Gastrocnemius medialis (tissue), 4 donors: ENCODE data around the gene SCIN. TPM values are rescaled to one million over a fixed set of nuclear protein-coding genes. Genes with fewer than 3 reads are reported as not detected.
A peak's percentile ranks its signal among the peaks of the same experiment; 100 is the strongest.

ENCODE experiments used
- ATAC-seq, 2 donors: fragments of 150-250 bp; one replicate each; pipeline ENCODE4 v1.9.1; 2016
- DNase-seq, 2 donors: peaks; one replicate each; pipeline ENCODE4 v3.0.0-alpha.2; 2019
- H3K27ac ChIP-seq, 4 donors: fragments of 200-600 bp; sonication (generic); 1 replicate in 1 of 4; 2 replicates in 3 of 4; pipeline ENCODE4 v1.5.1; 2016 to 2018; ENCODE audit warnings: mild to moderate bottlenecking in 2 of 4, moderate library complexity in 1 of 4
- H3K27me3 ChIP-seq, 3 donors: fragments of 200-600 bp; sonication (generic) in 2 of 3; 1 replicate in 1 of 3; 2 replicates in 2 of 3; pipeline versions ENCODE4 v1.5.1 to v1.6.0; 2016 to 2019; ENCODE audit warnings: mild to moderate bottlenecking in 1 of 3, moderate library complexity in 1 of 3
- H3K36me3 ChIP-seq, 2 donors: fragments of 200-600 bp; sonication (generic) in 1 of 2; one replicate each; pipeline ENCODE4 v1.5.1; 2017 to 2018
- H3K4me1 ChIP-seq, 2 donors: fragments of 200-600 bp; sonication (generic) in 1 of 2; one replicate each; pipeline ENCODE4 v1.5.1; 2016 to 2017; ENCODE audit warnings: mild to moderate bottlenecking in 2 of 2
- H3K4me3 ChIP-seq, 4 donors: fragments of 200-600 bp; sonication (generic) in 3 of 4; 1 replicate in 1 of 4; 2 replicates in 3 of 4; pipeline ENCODE4 v1.5.1; 2016 to 2019; ENCODE audit warnings: mild to moderate bottlenecking in 2 of 4
- H3K9me3 ChIP-seq, 3 donors: fragments of 200-600 bp; sonication (generic) in 2 of 3; 1 replicate in 1 of 3; 2 replicates in 2 of 3; pipeline ENCODE4 v1.5.1; 2016 to 2019
- CTCF ChIP-seq, 5 experiments: fragments of 450-650 bp in 3 of 5; fragments of 200-600 bp in 2 of 5; sonication (generic) in 2 of 5; IDR thresholded peaks in 4 of 5; conservative IDR thresholded peaks in 1 of 5; 1 replicate in 4 of 5; 2 replicates in 1 of 5; pipeline ENCODE4 v1.5.1; 2016 to 2019; ENCODE audit warnings: antibody characterized with exemption in 5 of 5, mild to moderate bottlenecking in 3 of 5, moderate library complexity in 3 of 5
- POLR2A ChIP-seq, 2 donors: fragments of 450-650 bp; IDR thresholded peaks; one replicate each; pipeline ENCODE4 v1.6.1; 2017; ENCODE audit warnings: antibody characterized with exemption in 2 of 2, mild to moderate bottlenecking in 2 of 2, moderate library complexity in 2 of 2
- in situ Hi-C, 4 donors: fragments of 200-750 bp; cut with MboI; loops; one replicate each; pipeline versions ENCODE4 v1.15.0 to v1.8.0; 2017; ENCODE audit warnings: low sequenced_read_pairs in 4 of 4
- intact Hi-C: fragments of 100-400 bp; cut with DNase I; formaldehyde crosslinking; loops from one replicate; pipeline ENCODE4 v1.15.1; 2023; ENCODE audit warnings: low total_unique reads
- total RNA-seq, 4 donors: library from RNA; depleted of rRNA; stranded (reverse); fragments of >200 nt; gene quantifications; one replicate each; pipeline versions ENCODE4 v1.1.0 to v1.2.3, GENCODE V29; 2016

SCIN gene
- total RNA-seq, 4 donors from 2014 or later: 0.09 to 2.4 (median 1.4) TPM; not detected in 1

- DNase-seq: no peak
- no peaks in the 10 kb centered on the region for H3K36me3 ChIP-seq
- no peak for TF ChIP-seq POLR2A (IDR thresholded peaks at IDR 0.05)
- TF ChIP-seq CTCF (IDR thresholded peaks at IDR 0.05 in 4 of 5, conservative IDR thresholded peaks at IDR 0.05 in 1 of 5): peak; percentile 37 to 60 (median 44)
- no peak for ATAC-seq
- intact Hi-C loops (no loop called here), in situ Hi-C loops (loop anchor here in 2 of 4 donors (10.0 kb wide), 1 partner anchor 99 kb away; no protein-coding TSS in a partner anchor)
- H3K4me3 ChIP-seq: no peak overlapping the region
- no peaks in the 10 kb centered on the region for H3K4me1 ChIP-seq
- H3K9me3 ChIP-seq: no peaks in the 10 kb centered on the region
- no peak overlapping the region for H3K27ac ChIP-seq
- no peaks in the 10 kb centered on the region for H3K27me3 ChIP-seq
Observed at GRCh38 chr7:12623885-12624498, 53.5 kb downstream of the SCIN start.

- in situ Hi-C loops (loop anchor here (10.0 to 25.0 kb wide), 3 partner anchors 101 to 1836 kb away; no protein-coding TSS in a partner anchor), intact Hi-C loops (no loop called here)
Observed at GRCh38 chr7:12625836-12626235, 55.3 kb downstream of the SCIN start.

GRCh38 chr7:12629816-12630512 is 59.4 kb downstream of the SCIN start:
- TF ChIP-seq POLR2A (IDR thresholded peaks at IDR 0.05): no peak
- no peak for TF ChIP-seq CTCF (IDR thresholded peaks at IDR 0.05 in 4 of 5, conservative IDR thresholded peaks at IDR 0.05 in 1 of 5)
- ATAC-seq: no peak
- intact Hi-C loops: loop anchor here (5.0 kb wide), 1 partner anchor 1082 kb away; no protein-coding TSS in a partner anchor

More at GRCh38 chr7:12625836-12626235, 55.3 kb downstream of the SCIN start:
- Histone ChIP-seq H3K27ac (no peak overlapping the region), H3K27me3 (no peaks in the 10 kb centered on the region), H3K4me1 (no peaks in the 10 kb centered on the region), H3K36me3 (no peaks in the 10 kb centered on the region), H3K4me3 (no peak overlapping the region), H3K9me3 (no peaks in the 10 kb centered on the region)
- ATAC-seq: no peak
- DNase-seq: no peak
- TF ChIP-seq POLR2A (IDR thresholded peaks at IDR 0.05): no peak
- TF ChIP-seq CTCF (IDR thresholded peaks at IDR 0.05 in 4 of 5, conservative IDR thresholded peaks at IDR 0.05 in 1 of 5): no peak

DNA sequence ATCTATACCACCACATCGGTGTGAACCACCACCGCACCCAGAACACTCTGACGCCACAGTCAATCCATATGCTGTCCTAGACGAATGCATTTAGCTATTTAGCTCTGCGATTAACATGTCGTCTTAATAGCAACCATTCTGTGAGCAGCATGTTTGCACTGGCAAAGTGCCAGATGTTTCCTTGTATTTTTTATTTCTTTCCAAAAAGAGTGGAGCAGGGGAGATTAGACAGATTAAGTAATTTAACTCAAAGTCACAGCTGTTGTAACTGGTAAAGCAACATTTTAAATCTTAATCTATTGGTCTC is 59.9 kb downstream of the SCIN start:
- H3K36me3 ChIP-seq: no peaks in the 10 kb centered on the region
- H3K9me3 ChIP-seq: no peaks in the 10 kb centered on the region
- DNase-seq (no peak), ATAC-seq (no peak)
- H3K27me3 ChIP-seq: no peaks in the 10 kb centered on the region
- in situ Hi-C loops (loop anchor here in 3 of 4 donors (25.0 kb wide), 2 partner anchors 632 to 1832 kb away; no protein-coding TSS in a partner anchor), intact Hi-C loops (loop anchor here (5.0 kb wide), 1 partner anchor 1082 kb away; no protein-coding TSS in a partner anchor)
- H3K27ac ChIP-seq: no peak overlapping the region
- TF ChIP-seq POLR2A (IDR thresholded peaks at IDR 0.05) (no peak), CTCF (IDR thresholded peaks at IDR 0.05 in 4 of 5, conservative IDR thresholded peaks at IDR 0.05 in 1 of 5) (no peak)
- H3K4me1 ChIP-seq: no peaks in the 10 kb centered on the region
- no peak overlapping the region for H3K4me3 ChIP-seq

More at GRCh38 chr7:12629816-12630512, 59.4 kb downstream of the SCIN start:
- no peaks in the 10 kb centered on the region for H3K9me3 ChIP-seq
- H3K4me1 ChIP-seq: no peaks in the 10 kb centered on the region
- H3K36me3 ChIP-seq: no peaks in the 10 kb centered on the region
- DNase-seq: no peak
- no peak overlapping the region for H3K4me3 ChIP-seq
- in situ Hi-C loops: loop anchor here (10.0 to 25.0 kb wide), 3 partner anchors 105 to 1832 kb away; no protein-coding TSS in a partner anchor
- H3K27ac ChIP-seq: no peak overlapping the region
- no peaks in the 10 kb centered on the region for H3K27me3 ChIP-seq
